Tibial nerve (tissue), 4 donors: ENCODE results near the gene NDFIP2.

Experiments used
- CTCF ChIP-seq, 5 experiments: fragments of 200-600 bp in 3 of 5; fragments of 450-650 bp in 2 of 5; sonication (generic) in 3 of 5; IDR thresholded peaks; one replicate each; pipeline ENCODE4 v1.5.1; 2016 to 2019; ENCODE audit warnings: antibody characterized with exemption in 5 of 5, mild to moderate bottlenecking in 3 of 5, moderate library complexity in 2 of 5
- EP300 ChIP-seq, 2 donors: sonication (generic); formaldehyde crosslinking; IDR thresholded peaks; one replicate each; pipeline ENCODE4 v1.6.1; 2017; ENCODE audit warnings: antibody characterized with exemption in 2 of 2, mild to moderate bottlenecking in 1 of 2
- POLR2A ChIP-seq, 2 donors: fragments of 450-650 bp; IDR thresholded peaks; one replicate each; pipeline ENCODE4 v1.6.1; 2017; ENCODE audit warnings: antibody characterized with exemption in 2 of 2, mild to moderate bottlenecking in 2 of 2, moderate library complexity in 2 of 2

GRCh38 chr13:79581870-79582315 is 100.9 kb downstream of the NDFIP2 start:
- TF ChIP-seq CTCF (IDR thresholded peaks at IDR 0.05) (no peak), POLR2A (IDR thresholded peaks at IDR 0.05) (no peak), EP300 (IDR thresholded peaks at IDR 0.05) (no peak)
